Activated T-cell treated with anti-CD3 and anti-CD28 coated beads, Interleukin-2, amount 50 U/mL, for 72 hours (primary cell): ENCODE measurements around the gene TMEM145. TPM values are rescaled to one million over a fixed set of nuclear protein-coding genes. Genes with fewer than 3 reads are reported as not detected.

ENCODE experiments used
- ATAC-seq, 2 donors: fragments of 150-1000 bp; cut with Tn5 transposase; replicated peaks in 1 of 2; 2 replicates each; pipeline ENCODE4 v1.10.0; 2021; ENCODE audit warnings: moderate library complexity in 2 of 2, mild to moderate bottlenecking in 1 of 2
- DNase-seq, 2 donors: peaks; one replicate each; pipeline ENCODE4 v3.0.0; 2021 to 2022; ENCODE audit warnings: mixed read lengths in 1 of 2
- H3K27ac Mint-ChIP-seq: one replicate; pipeline ENCODE4 v1.8.0; 2022; ENCODE audit warnings: mild to moderate bottlenecking, moderate library complexity, mixed read lengths
- H3K27me3 Mint-ChIP-seq: one replicate; pipeline ENCODE4 v1.8.0; 2022; ENCODE audit warnings: low read depth, mixed read lengths
- H3K36me3 Mint-ChIP-seq, 2 donors: one replicate each; pipeline ENCODE4 v1.8.0; 2022; ENCODE audit warnings: mixed read lengths in 2 of 2, mild to moderate bottlenecking in 1 of 2; ENCODE audit not compliant: insufficient read depth in 2 of 2
- H3K4me1 Mint-ChIP-seq: one replicate; pipeline ENCODE4 v1.8.0; 2022; ENCODE audit warnings: low read depth, mixed read lengths
- H3K4me3 Mint-ChIP-seq, 2 donors: one replicate each; pipeline ENCODE4 v1.8.0; 2022; ENCODE audit warnings: mild to moderate bottlenecking in 2 of 2, mixed read lengths in 2 of 2, moderate library complexity in 2 of 2
- H3K9me3 Mint-ChIP-seq, 2 donors: one replicate each; pipeline ENCODE4 v1.8.0; 2022; ENCODE audit warnings: mixed read lengths in 2 of 2
- total RNA-seq, 2 donors: library from RNA; stranded (reverse); gene quantifications; one replicate each; pipeline ENCODE4 v1.2.3, GENCODE V29; 2022

The TMEM145 gene
- total RNA-seq, 2 donors from 2014 or later: 0.67 to 1.6 TPM

DNA sequence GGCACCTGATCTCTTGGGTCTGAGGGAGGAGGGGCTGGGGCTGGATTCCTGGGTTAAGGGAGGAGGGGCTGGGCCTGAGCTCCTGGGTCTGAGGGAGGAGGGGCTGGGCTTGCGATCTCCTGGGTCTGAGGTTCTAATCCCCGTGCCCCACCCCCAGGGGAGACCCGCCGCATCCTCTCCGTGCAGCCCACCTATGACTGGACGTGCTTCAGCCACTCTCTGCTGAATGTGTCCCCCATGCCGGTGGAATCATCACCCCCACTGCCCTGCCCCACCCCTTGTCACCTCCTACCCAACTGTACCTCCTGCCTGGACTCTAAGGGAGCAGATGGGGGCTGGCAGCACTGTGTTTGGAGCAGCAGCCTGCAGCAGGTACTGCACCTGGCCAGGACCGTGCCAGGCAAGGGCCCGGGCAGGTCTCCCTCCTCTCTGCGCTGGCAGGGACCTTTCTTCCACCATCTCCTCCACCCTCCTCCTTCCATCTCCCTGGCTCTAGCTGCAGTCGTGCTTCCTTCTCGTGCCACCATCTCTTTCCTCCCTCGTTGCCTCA lies 49.9 kb downstream of the TMEM145 start:
- Mint-ChIP-seq H3K4me3 (no peak overlapping the region), H3K9me3 (no peaks in the 10 kb centered on the region), H3K27me3 (no peaks in the 10 kb centered on the region), H3K27ac (no peak overlapping the region), H3K4me1 (no peaks in the 10 kb centered on the region), H3K36me3 (peaks cover 5 to 6% of the 10 kb centered on the region in 2 donors)
- no peak for DNase-seq
- ATAC-seq: no peak

- H3K27me3 Mint-ChIP-seq: no peaks in the 10 kb centered on the region
- peaks cover 5 to 6% of the 10 kb centered on the region in 2 donors for H3K36me3 Mint-ChIP-seq
- no peaks in the 10 kb centered on the region for H3K4me1 Mint-ChIP-seq
- no peak for DNase-seq
- no peak for ATAC-seq
- H3K4me3 Mint-ChIP-seq: no peak overlapping the region
- no peaks in the 10 kb centered on the region for H3K9me3 Mint-ChIP-seq
- no peak overlapping the region for H3K27ac Mint-ChIP-seq
These were observed 50.7 kb downstream of the TMEM145 start for GRCh38 chr19:42363614-42364346.

DNA sequence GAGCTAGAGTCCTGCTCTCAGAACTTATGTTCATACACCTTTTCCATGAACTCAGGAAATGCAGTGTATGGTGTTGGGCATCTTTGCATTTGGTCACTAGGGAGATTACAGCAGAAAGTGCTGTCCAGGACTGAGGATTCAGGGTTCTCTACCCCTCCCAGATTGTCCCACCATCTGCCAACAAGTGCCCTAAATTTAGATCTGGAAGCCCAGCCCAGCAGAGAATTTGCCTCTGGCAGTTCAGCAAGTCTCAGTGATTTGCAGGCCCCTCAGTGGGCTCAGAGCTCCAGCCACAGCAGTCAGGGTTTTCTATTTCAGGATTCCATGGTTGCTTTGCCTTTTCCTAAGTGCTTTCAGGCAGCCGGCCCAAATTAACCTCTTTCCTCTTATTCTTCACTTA lies 53.6 kb downstream of the TMEM145 start:
- Mint-ChIP-seq H3K27ac (no peak overlapping the region), H3K9me3 (no peaks in the 10 kb centered on the region), H3K4me3 (no peak overlapping the region), H3K36me3 (peaks cover 5 to 6% of the 10 kb centered on the region in 2 donors), H3K27me3 (no peaks in the 10 kb centered on the region), H3K4me1 (no peaks in the 10 kb centered on the region)
- DNase-seq: no peak
- ATAC-seq: no peak

DNA sequence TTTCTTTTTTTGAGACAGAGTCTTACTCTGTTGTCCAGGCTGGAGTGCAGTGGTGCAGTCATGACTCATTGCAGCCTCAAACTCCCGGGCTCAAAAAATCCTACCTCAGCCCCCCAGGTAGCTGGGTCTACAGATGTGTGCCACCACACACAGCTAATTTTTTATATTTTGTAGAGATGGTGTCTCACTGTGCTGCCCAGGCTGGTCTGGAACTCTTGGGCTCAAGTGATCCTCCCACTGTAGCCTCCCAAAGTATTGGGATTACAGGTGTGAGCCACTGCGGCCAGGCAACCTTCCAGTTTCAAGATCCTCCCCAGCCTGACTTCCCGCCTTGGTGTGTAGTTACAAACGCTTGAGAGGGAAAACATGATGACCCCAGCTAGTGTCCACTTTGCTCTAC lies 54.8 kb downstream of the TMEM145 start:
- peaks cover 5 to 6% of the 10 kb centered on the region in 2 donors for H3K36me3 Mint-ChIP-seq
- H3K27ac Mint-ChIP-seq: no peak overlapping the region
- DNase-seq (no peak), ATAC-seq (no peak)
- no peak overlapping the region for H3K4me3 Mint-ChIP-seq
- H3K4me1 Mint-ChIP-seq: no peaks in the 10 kb centered on the region
- H3K27me3 Mint-ChIP-seq: no peaks in the 10 kb centered on the region
- H3K9me3 Mint-ChIP-seq: no peaks in the 10 kb centered on the region

DNA sequence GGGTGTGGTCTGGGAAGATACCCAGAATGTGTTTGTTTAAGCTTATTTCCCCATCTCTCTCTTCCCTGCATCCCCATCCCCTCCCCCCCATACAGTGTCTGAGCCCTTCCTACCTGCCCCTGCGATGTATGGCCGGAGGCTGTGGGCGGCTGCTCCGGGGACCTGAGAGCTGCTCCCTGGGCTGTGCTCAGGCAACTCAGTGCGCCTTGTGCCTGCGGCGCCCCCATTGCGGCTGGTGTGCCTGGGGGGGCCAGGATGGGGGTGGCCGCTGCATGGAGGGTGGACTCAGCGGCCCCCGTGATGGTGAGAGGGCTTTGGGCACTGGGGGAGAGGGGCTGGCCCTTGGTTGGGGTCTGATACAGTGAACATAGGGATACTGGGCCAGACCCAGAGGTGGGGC lies 55.3 kb downstream of the TMEM145 start:
- H3K27ac Mint-ChIP-seq: no peak overlapping the region
- no peaks in the 10 kb centered on the region for H3K27me3 Mint-ChIP-seq
- DNase-seq (no peak), ATAC-seq (no peak)
- peaks cover 5 to 6% of the 10 kb centered on the region in 2 donors for H3K36me3 Mint-ChIP-seq
- H3K4me1 Mint-ChIP-seq: no peaks in the 10 kb centered on the region
- no peaks in the 10 kb centered on the region for H3K9me3 Mint-ChIP-seq
- H3K4me3 Mint-ChIP-seq: no peak overlapping the region

DNA sequence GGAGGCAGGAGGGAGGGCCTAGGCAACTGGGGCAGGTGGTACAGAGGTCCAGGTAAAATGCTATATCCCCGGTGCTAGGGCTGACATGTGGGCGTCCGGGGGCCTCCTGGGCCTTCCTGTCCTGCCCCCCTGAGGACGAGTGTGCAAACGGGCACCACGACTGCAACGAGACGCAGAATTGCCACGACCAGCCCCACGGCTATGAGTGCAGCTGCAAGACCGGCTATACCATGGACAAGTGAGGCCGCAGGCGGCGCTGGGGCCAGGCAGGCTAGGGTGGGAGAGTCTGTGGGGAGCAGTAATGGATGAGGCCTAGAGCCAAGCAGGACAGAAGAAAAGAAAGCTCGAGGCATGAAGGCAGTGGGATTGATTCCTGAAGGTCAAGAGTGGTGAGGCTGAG lies 55.7 kb downstream of the TMEM145 start:
- Mint-ChIP-seq H3K4me1 (no peaks in the 10 kb centered on the region), H3K4me3 (no peak overlapping the region), H3K9me3 (no peaks in the 10 kb centered on the region), H3K27me3 (no peaks in the 10 kb centered on the region), H3K36me3 (peaks cover 2 to 3% of the 10 kb centered on the region in 2 donors), H3K27ac (no peak overlapping the region)
- ATAC-seq (no peak), DNase-seq (no peak)

GRCh38 chr19:42369433-42370067 lies 56.4 kb downstream of the TMEM145 start:
- ATAC-seq (no peak), DNase-seq (no peak)
- no peaks in the 10 kb centered on the region for H3K36me3 Mint-ChIP-seq
- H3K9me3 Mint-ChIP-seq: no peaks in the 10 kb centered on the region
- H3K27ac Mint-ChIP-seq: no peak overlapping the region
- H3K27me3 Mint-ChIP-seq: no peaks in the 10 kb centered on the region
- no peak overlapping the region for H3K4me3 Mint-ChIP-seq
- no peaks in the 10 kb centered on the region for H3K4me1 Mint-ChIP-seq

DNA sequence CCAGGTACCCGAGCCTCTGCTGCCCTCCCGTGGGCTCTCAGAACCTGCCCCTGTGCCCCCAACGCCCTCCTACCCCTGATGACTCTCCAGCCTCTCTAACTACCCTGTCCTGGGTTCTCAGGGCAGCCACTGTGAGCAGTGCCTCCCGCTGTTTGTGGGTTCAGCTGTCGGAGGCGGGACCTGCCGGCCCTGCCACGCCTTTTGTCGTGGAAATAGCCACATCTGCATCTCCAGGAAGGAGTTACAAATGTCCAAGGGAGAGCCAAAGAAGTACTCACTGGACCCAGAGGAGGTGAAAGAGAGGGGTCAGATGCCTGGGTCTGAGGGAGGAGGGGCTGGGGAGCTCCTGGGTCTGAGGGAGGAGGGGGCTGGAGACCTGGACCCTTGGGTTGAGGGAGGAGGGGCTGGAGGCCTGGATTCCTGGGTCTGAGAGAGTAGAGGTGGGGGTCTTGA lies 57.0 kb downstream of the TMEM145 start:
- no peaks in the 10 kb centered on the region for H3K27me3 Mint-ChIP-seq
- DNase-seq: no peak
- no peaks in the 10 kb centered on the region for H3K9me3 Mint-ChIP-seq
- H3K4me3 Mint-ChIP-seq: no peak overlapping the region
- H3K4me1 Mint-ChIP-seq: no peaks in the 10 kb centered on the region
- H3K36me3 Mint-ChIP-seq: no peaks in the 10 kb centered on the region
- ATAC-seq: no peak
- H3K27ac Mint-ChIP-seq: no peak overlapping the region

GRCh38 chr19:42370626-42371175 lies 57.6 kb downstream of the TMEM145 start:
- DNase-seq: no peak
- Mint-ChIP-seq H3K27ac (no peak overlapping the region), H3K36me3 (no peaks in the 10 kb centered on the region), H3K9me3 (no peaks in the 10 kb centered on the region), H3K4me3 (no peak overlapping the region), H3K4me1 (no peaks in the 10 kb centered on the region), H3K27me3 (no peaks in the 10 kb centered on the region)
- ATAC-seq: no peak

Other genes with a start within 250 kb of the TMEM145 start
- 1 to 10 TPM; 1.1 to 3.8 TPM for gene GRIK5, start 243.1 kb upstream of the TMEM145 start, total RNA-seq
- gene ZNF574, start 237.1 kb upstream of the TMEM145 start, total RNA-seq: 10 to 100 TPM; 11.5 to 12.2 TPM
- 10 to 100 TPM; 45.0 to 56.0 TPM for gene POU2F2, start 180.9 kb upstream of the TMEM145 start, total RNA-seq
- 10 to 100 TPM; 28.8 to 31.6 TPM for gene DEDD2, start 95.6 kb upstream of the TMEM145 start, total RNA-seq
- gene ZNF526, start 93.0 kb upstream of the TMEM145 start, total RNA-seq: 10 to 100 TPM; 11.4 to 11.9 TPM
- gene GSK3A, start 70.7 kb upstream of the TMEM145 start, total RNA-seq: 10 to 100 TPM; 39.6 to 43.2 TPM
- 10 to 100 TPM; 65.7 to 75.6 TPM for gene ERF, start 58.2 kb upstream of the TMEM145 start, total RNA-seq
- 10 to 100 TPM; 90.1 to 95.0 TPM for gene CIC, start 44.1 kb upstream of the TMEM145 start, total RNA-seq
- gene PRR19, start 11.2 kb upstream of the TMEM145 start, total RNA-seq: under 1 TPM; 0.29 to 0.86 TPM
- gene PAFAH1B3, start 10.7 kb upstream of the TMEM145 start, total RNA-seq: 10 to 100 TPM; 36.7 to 37.6 TPM
- 10 to 100 TPM in 1 of 2 donors, 1 to 10 TPM in 1; 9.7 to 14.0 TPM for gene MEGF8, start 12.3 kb downstream of the TMEM145 start, total RNA-seq
- 1 to 10 TPM in 1 of 2 donors, under 1 TPM in 1; 0.53 to 2.1 TPM for gene CNFN, start 77.0 kb downstream of the TMEM145 start, total RNA-seq
- 10 to 100 TPM; 46.5 to 53.8 TPM for gene LIPE, start 114.1 kb downstream of the TMEM145 start, total RNA-seq
- not detected for gene CXCL17, start 129.6 kb downstream of the TMEM145 start, total RNA-seq
- gene CEACAM1, start 215.2 kb downstream of the TMEM145 start, total RNA-seq: 1 to 10 TPM; 4.0 to 8.2 TPM